AG04449 (cell line): ENCODE measurements around the gene DUSP15.
"Not testable (repeated sequence)": the region's sequence is repeated elsewhere in the genome, so short reads cannot be mapped to it uniquely, and the experiment has no call there.

Source experiments
- CTCF ChIA-PET: fragments of 350-600 bp; formaldehyde crosslinking; extraction: SDS; loops from one replicate; lab custom pipeline; 2021; ENCODE audit warnings: antibody characterized with exemption; lab: Yijun Ruan, JAX
- POLR2A ChIA-PET: fragments of 400-600, 350-600 bp; formaldehyde crosslinking; extraction: SDS; loops from one replicate; lab custom pipeline; 2020; ENCODE audit warnings: antibody characterized with exemption, inconsistent platforms; lab: Yijun Ruan, JAX
- DNase-seq: peaks from one replicate; pipeline ENCODE4 v3.0.0-alpha.2; 2010; ENCODE audit warnings: low read depth, low spot score
- H3K4me3 ChIP-seq: 2 replicates; pipeline ENCODE4 v1.5.1; 2011; ENCODE audit warnings: low read depth, mild to moderate bottlenecking, control low read depth, low read length
- TF ChIP-seq, protein P1 (sequence below): IDR thresholded peaks from one replicate; pipeline ENCODE4 v1.5.1; 2011; ENCODE audit warnings: mild to moderate bottlenecking, moderate library complexity, low read length, control low read depth, inconsistent platforms; ENCODE audit not compliant: insufficient read depth; ENCODE audit errors: missing control alignments

Gene DUSP15, protein sequence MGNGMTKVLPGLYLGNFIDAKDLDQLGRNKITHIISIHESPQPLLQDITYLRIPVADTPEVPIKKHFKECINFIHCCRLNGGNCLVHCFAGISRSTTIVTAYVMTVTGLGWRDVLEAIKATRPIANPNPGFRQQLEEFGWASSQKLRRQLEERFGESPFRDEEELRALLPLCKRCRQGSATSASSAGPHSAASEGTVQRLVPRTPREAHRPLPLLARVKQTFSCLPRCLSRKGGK

DNA sequence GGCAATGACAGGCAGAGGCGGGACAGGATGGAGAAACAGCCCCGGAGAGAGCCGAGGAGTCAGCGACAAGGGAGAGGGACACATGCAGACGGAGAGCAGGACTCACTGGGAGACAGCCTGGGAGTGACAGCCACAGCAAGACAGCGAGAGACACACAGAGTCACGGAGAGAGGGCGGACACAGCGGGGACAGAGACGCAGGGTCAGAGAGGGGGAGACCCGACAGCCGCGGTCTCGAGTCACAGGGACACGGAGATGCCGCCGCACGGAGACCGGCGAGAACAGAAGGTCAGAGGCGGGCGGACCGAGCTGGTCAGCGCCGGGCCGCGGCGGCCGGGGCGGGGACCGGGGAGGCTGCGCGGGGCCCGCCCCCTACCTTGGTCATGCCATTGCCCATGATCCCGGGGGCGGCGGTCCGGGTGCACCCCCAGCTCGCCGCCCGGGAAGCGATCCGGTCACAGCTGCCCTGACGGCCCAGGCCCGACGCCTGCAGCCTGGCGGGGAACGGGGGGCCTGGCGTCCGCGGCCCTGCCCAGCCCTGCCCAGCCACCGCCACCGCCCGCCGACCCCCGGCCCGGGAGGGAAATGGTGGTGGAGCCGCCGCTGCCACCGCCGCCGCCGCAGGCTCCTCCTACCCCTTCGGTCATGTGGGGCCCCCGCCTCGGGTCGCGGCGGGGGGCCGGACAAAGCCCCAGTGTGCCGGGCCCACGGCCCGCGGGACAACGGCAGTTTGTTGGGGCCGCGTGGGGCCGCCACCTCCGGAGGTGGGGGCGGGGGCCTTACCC, at the start of gene DUSP15, which contains the start of gene TTLL9:
TSS of gene DUSP15 (minus strand) at position 586 of the 784 bp plus-strand sequence. CDS start at position 396, 190 bp downstream.
TSS of gene TTLL9 (plus strand) at position 693 of the 784 bp plus-strand sequence. CDS start 493 bp downstream, outside the sequence.
- no peak for DNase-seq
- CTCF ChIA-PET = interaction anchor here (1.1 to 3.3 kb wide), 3 partner anchors 15 to 17 kb away, joined by 6 to 18 read pairs (median 13); no protein-coding TSS in a partner anchor
- POLR2A ChIA-PET = no interaction called here
- TF ChIP-seq, protein P1, sequence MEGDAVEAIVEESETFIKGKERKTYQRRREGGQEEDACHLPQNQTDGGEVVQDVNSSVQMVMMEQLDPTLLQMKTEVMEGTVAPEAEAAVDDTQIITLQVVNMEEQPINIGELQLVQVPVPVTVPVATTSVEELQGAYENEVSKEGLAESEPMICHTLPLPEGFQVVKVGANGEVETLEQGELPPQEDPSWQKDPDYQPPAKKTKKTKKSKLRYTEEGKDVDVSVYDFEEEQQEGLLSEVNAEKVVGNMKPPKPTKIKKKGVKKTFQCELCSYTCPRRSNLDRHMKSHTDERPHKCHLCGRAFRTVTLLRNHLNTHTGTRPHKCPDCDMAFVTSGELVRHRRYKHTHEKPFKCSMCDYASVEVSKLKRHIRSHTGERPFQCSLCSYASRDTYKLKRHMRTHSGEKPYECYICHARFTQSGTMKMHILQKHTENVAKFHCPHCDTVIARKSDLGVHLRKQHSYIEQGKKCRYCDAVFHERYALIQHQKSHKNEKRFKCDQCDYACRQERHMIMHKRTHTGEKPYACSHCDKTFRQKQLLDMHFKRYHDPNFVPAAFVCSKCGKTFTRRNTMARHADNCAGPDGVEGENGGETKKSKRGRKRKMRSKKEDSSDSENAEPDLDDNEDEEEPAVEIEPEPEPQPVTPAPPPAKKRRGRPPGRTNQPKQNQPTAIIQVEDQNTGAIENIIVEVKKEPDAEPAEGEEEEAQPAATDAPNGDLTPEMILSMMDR = no peak
- peak within 1 kb of the TSS; percentile 27 for H3K4me3 ChIP-seq

DNA sequence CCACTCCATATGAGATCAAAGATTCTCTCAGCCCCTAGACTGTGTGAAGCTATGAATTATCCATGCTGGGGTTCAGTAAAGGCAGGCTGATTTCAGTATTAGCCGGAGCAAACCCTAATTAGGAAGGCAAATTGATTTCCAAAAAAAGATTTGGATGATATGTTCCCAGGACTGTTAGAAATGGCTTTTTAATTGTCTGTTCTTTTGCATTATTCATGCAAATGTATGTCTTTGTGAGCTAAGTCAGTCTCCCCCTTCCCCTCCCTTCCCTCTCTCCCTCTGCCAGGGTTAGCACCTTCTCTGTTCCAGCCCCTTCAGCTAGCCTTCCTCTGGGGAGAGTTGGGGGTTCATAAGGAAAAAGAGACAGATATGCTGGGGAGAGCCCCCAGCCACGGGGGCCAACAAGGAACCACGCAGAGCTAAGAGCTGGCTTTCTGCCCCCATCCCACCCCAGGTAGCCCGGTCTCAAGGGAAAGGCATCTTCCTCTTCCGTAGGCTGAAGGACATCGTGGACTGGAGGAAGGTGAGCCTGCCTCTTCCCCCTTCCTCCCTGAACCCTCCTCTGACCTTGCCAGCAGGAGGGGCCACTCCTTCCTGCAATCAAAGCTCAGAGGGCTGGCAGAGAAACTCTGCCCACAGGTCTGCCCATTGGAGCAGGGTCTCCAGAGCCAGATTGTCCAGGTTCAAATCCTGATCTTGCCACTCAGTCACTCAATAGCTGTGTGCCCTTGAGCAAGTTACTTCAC, 49.3 kb upstream of the DUSP15 start:
- no peak overlapping the region for H3K4me3 ChIP-seq
- no peak for DNase-seq
- ChIA-PET POLR2A (interaction anchor here (0.7 to 0.8 kb wide), 2 partner anchors 33 to 1140 kb away, joined by 3 read pairs; no protein-coding TSS in a partner anchor), CTCF (interaction anchor here (1.2 to 1.5 kb wide), 3 partner anchors 33 to 173 kb away, joined by 3 to 5 read pairs (median 4); partner anchors contain the start of gene PDRG1)
- TF ChIP-seq, protein P1 = no peak

DNA sequence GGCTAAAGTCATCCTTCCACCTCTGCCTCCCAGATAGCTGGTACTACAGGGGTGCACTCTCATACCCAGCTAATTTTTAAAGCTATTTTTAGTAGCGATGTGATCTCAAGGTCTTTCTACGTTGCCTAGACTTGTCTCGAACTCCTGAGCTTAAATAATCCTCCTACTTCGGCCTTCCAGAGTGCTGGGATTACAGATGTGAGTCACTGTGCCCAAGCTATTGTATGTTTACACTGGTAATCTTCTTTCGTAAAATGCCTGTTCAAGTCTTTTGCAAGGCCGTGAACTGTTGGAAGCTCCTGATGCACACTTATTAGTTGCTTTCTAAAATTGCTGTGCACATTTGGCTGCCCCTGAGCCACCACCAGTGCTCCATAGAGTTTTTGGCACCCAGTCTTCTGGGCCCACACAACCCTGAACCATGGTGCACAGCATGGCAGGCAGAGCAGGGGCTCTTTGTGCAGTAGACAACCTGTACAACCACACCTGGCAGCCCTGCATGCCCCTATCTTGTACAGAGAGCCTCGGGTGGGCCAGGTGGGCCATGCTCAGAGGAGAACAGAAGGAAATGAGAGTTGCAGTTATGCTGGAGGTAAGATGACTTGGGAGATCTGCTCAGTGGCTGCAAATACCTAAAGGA, 48.3 kb upstream of the DUSP15 start:
- no peak for DNase-seq
- H3K4me3 ChIP-seq = no peak overlapping the region
- TF ChIP-seq, protein P1 = no peak
- POLR2A ChIA-PET = no interaction called here
- CTCF ChIA-PET = interaction anchor here (1.3 to 1.5 kb wide), 2 partner anchors 34 to 64 kb away, joined by 3 to 4 read pairs; no protein-coding TSS in a partner anchor

DNA sequence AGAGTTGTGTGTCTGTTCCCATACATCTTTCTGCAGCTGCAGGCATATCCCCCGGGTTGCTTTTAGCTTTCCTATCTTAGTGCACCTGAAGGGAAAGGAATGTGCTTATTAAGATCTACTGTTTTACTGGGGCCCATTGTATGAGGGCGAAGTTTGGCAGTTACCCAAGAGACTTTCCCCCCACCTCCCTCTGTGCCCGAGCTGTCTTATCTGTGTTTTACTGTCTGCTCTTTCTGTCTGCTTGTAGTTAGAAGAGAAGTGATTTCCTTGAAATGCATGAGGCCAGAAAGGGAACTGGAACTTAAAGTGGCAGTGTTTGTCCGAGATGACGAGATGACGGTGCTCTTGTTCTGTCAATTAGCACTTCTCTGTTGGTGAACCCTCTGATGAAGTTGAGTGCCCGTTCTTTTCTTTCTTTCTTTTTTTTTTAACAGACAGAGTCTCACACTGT, 47.7 kb upstream of the DUSP15 start:
- CTCF ChIA-PET = interaction anchor here (1.3 to 1.5 kb wide), 2 partner anchors 35 to 63 kb away, joined by 3 to 4 read pairs; no protein-coding TSS in a partner anchor
- H3K4me3 ChIP-seq, POLR2A ChIA-PET, DNase-seq: not testable (repeated sequence)

DNA sequence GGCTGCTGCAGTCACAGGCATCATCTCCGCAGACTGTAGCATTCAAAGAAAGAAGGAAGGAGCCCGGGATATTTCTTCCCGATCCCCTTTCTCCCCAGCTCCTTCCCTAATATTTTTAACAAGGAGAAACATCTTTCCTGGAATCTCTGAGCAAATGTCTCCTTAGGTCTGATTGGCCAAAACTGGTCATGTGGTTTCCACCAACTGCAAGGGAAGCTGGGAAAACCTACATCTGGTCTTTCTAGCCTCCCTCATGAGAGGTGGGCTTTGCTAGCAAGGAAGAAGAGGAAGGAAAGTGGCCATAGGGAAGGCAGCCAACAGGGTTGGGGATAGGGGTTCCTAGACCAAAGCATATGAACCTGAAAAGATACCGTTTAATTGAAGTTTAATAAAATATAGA, 46.4 kb upstream of the DUSP15 start:
- no peak overlapping the region for H3K4me3 ChIP-seq
- ChIA-PET POLR2A (no interaction called here), CTCF (no interaction called here)
- TF ChIP-seq, protein P1 = no peak
- no peak for DNase-seq
